Hindlimb muscle (tissue), 1 donor: ENCODE results near the gene SLC25A21. TPM values are rescaled to one million over a fixed set of nuclear protein-coding genes. Genes with fewer than 3 reads are reported as not detected.
"Not testable (repeated sequence)": the region's sequence is repeated elsewhere in the genome, so short reads cannot be mapped to it uniquely, and the experiment has no call there.

Experiments used
- DNase-seq: peaks from one replicate; pipeline ENCODE4 v3.0.0-alpha.2; 2013
- polyA plus RNA-seq: library from polyadenylated mRNA; unstranded; fragments of 120-200 nt; gene quantifications from one replicate; pipeline ENCODE4 v1.2.1, GENCODE V29; 2013; ENCODE audit not compliant: insufficient read length

Gene SLC25A21
- polyA plus RNA-seq, result 1.5 TPM

- peak; percentile 77 for DNase-seq
Observed at GRCh38 chr14:37172024-37172869, at the start of gene SLC25A21. Gene SLC25A21 (minus strand): TSS chr14:37172606.

GRCh38 chr14:37221073-37221472, 48.7 kb upstream of the SLC25A21 start:
- DNase-seq, result no peak

GRCh38 chr14:37215345-37215744, 42.9 kb upstream of the SLC25A21 start:
- DNase-seq, result no peak

- no peak for DNase-seq
Observed at GRCh38 chr14:37213016-37213415, 40.6 kb upstream of the SLC25A21 start.

- DNase-seq, result no peak
Observed at GRCh38 chr14:37210448-37210847, 38.0 kb upstream of the SLC25A21 start.

GRCh38 chr14:37209617-37210016, 37.2 kb upstream of the SLC25A21 start:
- not testable (repeated sequence) for DNase-seq

- not testable (repeated sequence) for DNase-seq
Observed at GRCh38 chr14:37205623-37206605, 33.5 kb upstream of the SLC25A21 start.

- DNase-seq, result no peak
Observed at GRCh38 chr14:37203423-37203822, 31.0 kb upstream of the SLC25A21 start.

GRCh38 chr14:37202812-37203211, 30.4 kb upstream of the SLC25A21 start:
- no peak for DNase-seq

GRCh38 chr14:37202265-37202664, 29.9 kb upstream of the SLC25A21 start:
- no peak for DNase-seq

GRCh38 chr14:37201724-37202123, 29.3 kb upstream of the SLC25A21 start:
- no peak for DNase-seq

GRCh38 chr14:37198907-37199306, 26.5 kb upstream of the SLC25A21 start:
- no peak for DNase-seq

- DNase-seq, result no peak
Observed at GRCh38 chr14:37198273-37198598, 25.8 kb upstream of the SLC25A21 start.

GRCh38 chr14:37197421-37198272, 25.2 kb upstream of the SLC25A21 start, which contains the start of gene MIPOL1:
Gene MIPOL1 (plus strand): TSS chr14:37197937. CDS start chr14:37247889, 49,952 bp downstream.
- DNase-seq, result peak; percentile 89

GRCh38 chr14:37196604-37197420, 24.4 kb upstream of the SLC25A21 start:
- DNase-seq, result no peak

GRCh38 chr14:37195327-37195726, 22.9 kb upstream of the SLC25A21 start:
- no peak for DNase-seq

- DNase-seq, result no peak
Observed at GRCh38 chr14:37194698-37195097, 22.3 kb upstream of the SLC25A21 start.

- not testable (repeated sequence) for DNase-seq
Observed at GRCh38 chr14:37189733-37190132, 17.3 kb upstream of the SLC25A21 start.

- not testable (repeated sequence) for DNase-seq
Observed at GRCh38 chr14:37187840-37188577, 15.6 kb upstream of the SLC25A21 start.

- no peak for DNase-seq
Observed at GRCh38 chr14:37187294-37187693, 14.9 kb upstream of the SLC25A21 start.

- no peak for DNase-seq
Observed at GRCh38 chr14:37186865-37187264, 14.5 kb upstream of the SLC25A21 start.
